Glomerular visceral epithelial cell (primary cell): ENCODE data around the gene TNRC6B.

Experiments used
- DNase-seq: peaks from one replicate; pipeline ENCODE4 v3.0.0-alpha.2; 2016; ENCODE audit errors: extremely low spot score

Gene TNRC6B

GRCh38 chr22:40326905-40327735 lies 149.4 kb downstream of the TNRC6B start:
- DNase-seq = peak; percentile 3

GRCh38 chr22:40328546-40329456 lies 151.1 kb downstream of the TNRC6B start:
- no peak for DNase-seq

DNA sequence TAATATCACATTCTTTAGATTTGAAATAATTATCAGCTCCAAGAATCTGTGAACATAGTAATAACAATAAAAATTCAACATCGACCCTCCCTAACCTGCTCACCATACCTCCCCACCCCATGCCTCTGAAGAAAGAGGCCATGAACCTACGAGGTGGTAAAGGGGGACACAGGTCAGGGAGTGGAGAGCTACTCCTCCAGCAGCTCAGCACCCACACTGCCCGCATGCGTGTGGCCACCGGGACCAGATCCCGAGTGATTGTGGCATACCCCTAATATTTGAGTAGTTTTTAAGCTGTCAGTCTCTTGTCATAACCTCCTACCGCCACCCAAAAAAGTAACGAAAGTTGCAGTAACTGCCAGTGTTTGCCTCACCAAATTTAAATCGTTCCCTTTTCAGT lies 151.7 kb downstream of the TNRC6B start:
- no peak for DNase-seq

- no peak for DNase-seq
Observed at GRCh38 chr22:40330086-40330485, 152.4 kb downstream of the TNRC6B start.

- no peak for DNase-seq
Observed at GRCh38 chr22:40330615-40331014, 152.9 kb downstream of the TNRC6B start.

- no peak for DNase-seq
Observed at GRCh38 chr22:40331706-40332105, 154.0 kb downstream of the TNRC6B start.

- DNase-seq = no peak
Observed at GRCh38 chr22:40332319-40332781, 154.6 kb downstream of the TNRC6B start.

DNA sequence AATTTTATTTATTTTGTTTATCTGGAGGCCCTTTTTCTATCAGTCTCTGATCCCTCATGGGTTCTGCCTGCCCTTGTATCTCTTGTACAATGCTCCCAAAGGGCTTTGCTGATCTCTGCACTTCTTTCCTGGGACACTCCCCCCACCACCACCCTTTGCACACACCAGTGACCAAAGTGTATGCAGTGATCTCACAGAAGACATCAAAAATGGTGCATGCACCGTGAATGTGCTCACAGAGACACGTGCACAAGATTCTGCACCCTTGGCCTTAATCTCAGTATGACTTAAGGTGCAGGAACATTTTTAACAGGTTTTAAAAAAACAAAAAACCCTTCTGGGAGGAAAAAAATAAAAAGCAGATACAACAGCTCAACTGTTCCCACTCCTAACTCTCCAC lies 156.3 kb downstream of the TNRC6B start:
- no peak for DNase-seq

- DNase-seq = no peak
Observed at GRCh38 chr22:40334899-40335298, 157.2 kb downstream of the TNRC6B start.

GRCh38 chr22:40335358-40335757 lies 157.6 kb downstream of the TNRC6B start:
- no peak for DNase-seq

DNA sequence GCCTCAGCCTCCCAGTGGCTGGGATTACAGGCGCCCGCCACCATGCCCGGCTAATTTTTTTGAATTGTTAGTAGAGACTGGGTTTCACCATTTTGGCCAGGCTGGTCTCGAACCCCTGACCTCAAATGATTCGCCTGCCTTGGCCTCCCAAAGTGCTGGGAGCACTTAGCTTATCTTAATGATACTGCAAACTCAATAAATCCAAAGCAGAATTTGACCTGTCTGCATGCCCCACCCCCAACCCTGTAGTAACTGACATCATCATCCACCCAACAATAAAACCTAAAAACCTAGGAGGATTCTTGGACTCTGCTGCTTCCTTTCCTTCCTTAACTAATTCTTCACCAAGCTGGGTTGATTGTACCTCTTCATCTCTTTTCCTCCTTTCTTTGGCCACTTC lies 162.3 kb downstream of the TNRC6B start:
- DNase-seq = no peak

DNA sequence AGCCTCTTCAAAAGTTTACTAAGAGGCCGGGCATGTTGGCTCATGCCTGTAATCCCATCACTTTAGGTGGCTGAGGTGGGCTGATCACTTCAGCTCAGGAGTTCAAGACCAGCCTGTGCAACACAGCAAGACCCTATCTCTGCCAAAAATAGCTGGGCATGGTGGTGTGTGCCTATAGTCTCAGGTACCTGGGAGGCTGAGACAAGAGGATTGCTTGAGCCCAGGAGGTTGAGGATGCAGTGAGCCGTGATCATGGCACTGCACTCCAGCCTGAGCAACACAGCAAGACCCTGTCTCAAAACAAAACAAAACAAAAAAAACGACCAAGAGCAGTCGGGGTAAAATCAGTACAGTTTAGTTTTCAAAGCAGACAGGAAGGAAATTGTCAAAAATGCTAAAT lies 163.9 kb downstream of the TNRC6B start:
- DNase-seq = no peak

DNA sequence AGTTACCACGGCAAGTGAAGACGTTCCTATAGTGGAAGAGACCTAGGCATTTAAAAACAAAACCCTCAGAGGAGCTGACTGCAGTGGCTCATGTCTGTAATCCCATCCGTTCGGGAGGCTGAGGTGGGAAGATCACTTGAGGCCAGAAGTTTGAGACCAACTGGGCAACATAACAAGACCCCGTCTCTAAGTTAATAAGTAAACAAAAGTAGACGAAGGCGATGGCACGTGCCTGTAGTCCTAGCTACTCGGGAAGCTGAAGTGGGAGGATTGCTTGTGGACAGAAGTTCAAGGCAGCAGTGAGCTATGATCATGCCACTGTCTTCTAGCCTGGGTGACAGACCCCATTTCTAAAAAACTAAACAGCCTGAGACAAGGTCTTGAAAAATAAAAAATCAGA lies 164.8 kb downstream of the TNRC6B start:
- DNase-seq = no peak

GRCh38 chr22:40345271-40345670 lies 167.5 kb downstream of the TNRC6B start:
- DNase-seq = peak; percentile 46

GRCh38 chr22:40345815-40346184 lies 168.1 kb downstream of the TNRC6B start:
- peak; percentile 35 for DNase-seq

DNA sequence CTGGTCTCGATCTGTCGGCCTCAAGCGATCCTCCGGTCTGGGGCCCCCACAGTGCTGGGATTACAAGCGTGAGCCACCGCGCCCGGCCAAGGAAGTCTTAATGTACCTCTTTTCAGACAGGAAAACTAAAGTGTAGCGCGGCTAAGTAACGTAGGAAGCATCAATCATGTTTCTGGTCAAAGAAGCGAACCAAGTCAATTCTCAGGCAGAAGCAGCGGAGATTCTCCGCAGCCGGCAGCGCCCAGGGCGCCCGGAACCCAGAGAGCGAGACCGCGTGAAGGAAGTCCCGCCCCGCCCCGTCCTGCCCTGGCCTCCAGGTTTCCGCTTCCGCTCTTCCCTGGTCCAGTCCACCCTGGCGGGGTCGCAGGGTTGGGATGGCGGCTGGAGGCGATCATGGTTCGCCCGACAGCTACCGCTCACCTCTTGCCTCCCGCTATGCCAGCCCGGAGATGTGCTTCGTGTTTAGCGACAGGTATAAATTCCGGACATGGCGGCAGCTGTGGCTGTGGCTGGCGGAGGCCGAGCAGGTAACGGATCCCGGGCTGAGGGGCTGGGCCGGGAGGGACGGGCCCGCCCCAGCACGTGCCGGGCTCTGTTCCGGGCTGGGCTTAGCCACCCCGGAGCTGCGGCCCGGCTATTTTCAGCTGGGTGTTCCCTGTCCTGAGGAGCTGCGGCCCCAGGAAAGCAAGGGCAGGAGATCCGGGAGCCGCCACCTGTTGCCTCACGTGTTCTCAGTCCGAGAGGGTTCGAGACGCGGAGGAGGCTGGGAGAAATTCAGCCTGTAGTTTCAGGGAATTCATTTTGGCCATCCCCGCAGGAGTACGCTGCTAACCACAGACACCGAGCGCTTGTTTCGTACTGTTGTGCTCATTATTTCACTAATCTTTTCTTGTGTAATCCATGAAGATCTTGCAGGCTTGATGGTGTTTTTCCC lies 168.7 kb downstream of the TNRC6B start, which contains the start of gene ADSL:
Gene ADSL (plus strand): TSS at position 316 of the 934 bp plus-strand sequence. CDS start 59 bp downstream, at position 375.
- DNase-seq = peak; percentile 83

DNA sequence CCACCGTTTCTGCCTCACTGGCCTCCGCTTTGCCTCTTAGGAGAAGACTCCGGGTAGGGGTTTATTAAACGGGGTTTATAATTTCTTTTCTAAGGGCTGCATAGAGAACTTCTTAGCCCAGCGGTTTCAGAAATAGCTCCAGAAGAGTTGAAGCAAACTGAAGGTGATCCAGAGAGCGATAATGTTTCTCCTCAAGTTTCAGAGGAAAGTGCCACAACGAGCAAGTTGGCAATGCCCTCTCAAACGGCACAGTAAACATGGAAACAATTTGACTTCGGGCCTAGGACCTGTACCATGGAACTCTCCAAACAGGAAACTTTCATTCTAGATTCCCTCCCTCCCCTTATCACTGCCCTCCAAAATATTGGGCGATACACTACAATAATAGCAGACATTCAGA lies 169.6 kb downstream of the TNRC6B start:
- no peak for DNase-seq

DNA sequence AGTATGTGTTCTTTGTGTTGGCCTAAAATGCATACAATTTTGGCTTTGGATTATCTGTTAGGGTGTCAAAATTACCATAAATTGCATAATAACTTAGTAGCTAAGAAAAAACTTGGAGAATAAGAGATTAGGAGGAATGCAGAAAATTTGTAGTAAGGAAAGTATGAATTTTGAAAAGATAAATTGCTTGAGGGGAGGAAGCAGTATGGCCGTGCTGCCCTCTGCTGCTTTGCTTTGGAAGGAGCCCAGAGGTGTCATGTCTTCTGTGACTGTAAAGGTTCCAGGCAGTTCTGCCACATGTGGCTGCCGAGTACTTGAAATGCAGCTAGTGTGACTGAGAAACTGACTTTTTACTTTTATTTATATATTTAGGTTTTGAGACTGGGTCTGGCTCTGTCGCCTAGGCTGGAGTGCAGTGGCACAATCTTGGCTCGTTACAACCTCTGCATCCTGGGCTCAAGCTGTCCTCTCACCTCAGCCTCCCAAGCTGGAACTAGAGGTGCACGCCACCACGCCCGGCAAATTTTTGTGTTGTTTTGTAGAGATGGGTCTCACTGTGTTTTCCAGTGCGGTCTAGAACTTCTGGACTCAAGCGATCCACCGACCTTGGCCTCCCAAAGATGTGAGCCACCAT lies 170.4 kb downstream of the TNRC6B start:
- DNase-seq = peak; percentile 48

GRCh38 chr22:40352763-40353162 lies 175.0 kb downstream of the TNRC6B start:
- DNase-seq = no peak

DNA sequence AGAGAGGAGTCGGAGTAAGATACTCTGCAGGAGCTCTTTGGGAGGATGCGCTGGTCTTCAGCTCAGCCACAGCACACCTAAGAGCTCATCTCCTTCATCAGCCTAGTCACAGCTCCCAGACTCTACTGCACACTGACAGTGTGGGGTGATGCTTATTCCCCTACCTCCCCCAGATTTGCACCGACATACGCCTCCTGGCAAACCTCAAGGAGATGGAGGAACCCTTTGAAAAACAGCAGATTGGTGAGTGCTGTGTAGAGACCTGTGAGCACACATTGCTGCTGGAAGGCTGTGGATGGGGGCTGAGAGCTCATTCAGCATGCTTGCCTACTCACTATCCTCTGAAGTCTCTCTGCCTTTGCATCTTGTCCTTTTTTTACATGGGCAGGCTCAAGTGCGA lies 183.4 kb downstream of the TNRC6B start:
- no peak for DNase-seq

- DNase-seq = no peak
Observed at GRCh38 chr22:40363059-40363458, 185.3 kb downstream of the TNRC6B start.
